Activated CD4-positive, alpha-beta T cell treated with anti-CD3 and anti-CD28 coated beads, Interleukin-2, Interleukin-4, amounts not matched to agents 100 ng/mL and 50 ng/mL, durations not matched to agents 16 hours and 8 hours (primary cell): ENCODE data around the gene TTC24.
"Not testable (repeated sequence)": the region's sequence is repeated elsewhere in the genome, so short reads cannot be mapped to it uniquely, and the experiment has no call there.

Experiments used
- DNase-seq: peaks from one replicate; pipeline ENCODE4 v3.0.0-alpha.2; 2020; ENCODE audit warnings: low spot score

The TTC24 gene

DNA sequence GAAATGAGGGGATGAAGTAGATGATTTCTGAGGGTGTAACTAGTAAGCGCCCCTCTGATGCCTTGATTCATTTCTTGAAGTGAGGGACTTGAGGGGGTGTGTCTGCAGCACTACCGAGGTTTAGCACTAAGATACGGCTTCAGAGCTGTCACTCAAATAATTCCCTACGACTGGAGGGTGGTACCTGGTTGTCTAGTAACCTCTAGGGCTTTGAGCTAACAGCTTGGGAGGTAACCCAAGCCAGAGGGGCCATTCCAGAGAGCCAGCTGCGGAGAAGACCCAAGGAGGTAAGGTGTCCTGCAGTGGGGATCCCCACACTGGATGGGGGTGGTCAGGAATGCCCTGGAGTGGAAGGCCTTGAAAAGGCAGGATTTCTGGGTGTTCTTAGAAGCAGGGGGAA is at the start of gene TTC24:
Gene TTC24 (plus strand): TSS at position 252 of the 400 bp plus-strand sequence. CDS start 1,642 bp downstream, outside the sequence.
- DNase-seq: no peak

DNA sequence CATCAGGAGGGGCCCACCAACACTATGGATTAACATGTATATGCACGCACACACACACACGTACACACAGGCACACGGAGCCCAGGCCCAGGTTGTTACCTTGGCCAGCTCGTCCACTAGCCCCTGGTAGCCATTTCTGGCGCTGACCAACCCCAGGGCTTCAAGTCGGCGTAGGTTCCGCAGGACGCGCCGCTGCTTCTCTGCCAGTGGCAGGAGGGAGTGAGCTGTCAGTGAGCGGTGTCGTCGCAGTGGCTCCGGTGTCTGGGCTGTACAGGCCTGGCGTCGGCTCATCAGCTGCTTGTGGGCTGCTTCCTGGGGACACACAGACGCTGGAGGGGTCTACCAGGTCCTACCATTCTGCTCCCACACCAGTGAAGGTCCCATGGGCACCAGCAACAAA is 49.5 kb upstream of the TTC24 start:
- no peak for DNase-seq

DNA sequence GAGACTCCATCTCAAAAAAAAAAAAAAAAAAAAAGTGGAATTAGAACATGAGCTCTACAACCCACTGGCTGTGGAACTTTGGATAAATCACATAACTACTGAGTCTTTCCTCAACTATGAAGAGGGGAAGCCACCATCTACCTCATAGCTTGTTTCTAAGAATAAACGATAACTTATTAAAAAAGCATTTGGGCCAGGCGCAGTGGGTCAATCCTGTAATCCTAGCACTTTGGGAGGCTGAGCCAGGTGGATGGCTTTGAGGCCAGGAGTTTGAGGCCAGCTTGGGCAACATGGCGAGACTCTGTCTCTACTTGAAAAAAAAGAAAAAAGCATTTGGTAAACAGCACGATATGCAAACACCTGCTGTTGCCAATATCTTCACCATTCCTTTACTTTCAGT is 47.1 kb upstream of the TTC24 start:
- DNase-seq: no peak

DNA sequence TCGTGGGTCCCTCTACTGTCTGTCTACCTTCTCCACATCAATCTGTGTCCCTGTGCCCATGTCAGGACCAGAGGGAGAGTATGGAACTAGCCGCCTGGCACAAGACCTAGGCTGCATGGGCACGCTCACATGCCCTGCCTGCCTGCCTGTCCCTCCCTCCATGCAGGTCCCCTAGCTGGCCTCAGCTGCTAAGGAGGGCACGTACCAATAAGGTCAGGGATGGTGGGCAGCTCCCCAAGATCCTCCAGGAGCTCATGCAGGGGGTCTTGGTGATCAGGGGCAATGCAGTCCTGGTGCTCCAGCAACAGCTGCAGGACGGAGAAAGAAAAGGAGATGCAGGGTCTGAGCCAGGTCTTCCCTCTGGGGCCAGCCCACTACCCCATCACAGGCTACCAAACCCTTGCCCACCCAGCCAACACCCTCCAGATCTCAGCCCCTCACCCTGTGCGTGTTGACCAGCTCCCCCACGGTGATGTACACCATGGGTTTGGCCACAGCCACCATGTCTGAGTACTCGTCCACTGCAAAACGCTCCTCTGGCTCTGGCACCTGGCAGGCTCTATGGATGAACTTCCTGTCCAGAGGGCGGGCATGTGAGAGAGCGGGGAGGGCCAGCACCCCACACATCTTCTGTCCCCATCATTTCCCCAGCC is 45.8 kb upstream of the TTC24 start:
- no peak for DNase-seq

DNA sequence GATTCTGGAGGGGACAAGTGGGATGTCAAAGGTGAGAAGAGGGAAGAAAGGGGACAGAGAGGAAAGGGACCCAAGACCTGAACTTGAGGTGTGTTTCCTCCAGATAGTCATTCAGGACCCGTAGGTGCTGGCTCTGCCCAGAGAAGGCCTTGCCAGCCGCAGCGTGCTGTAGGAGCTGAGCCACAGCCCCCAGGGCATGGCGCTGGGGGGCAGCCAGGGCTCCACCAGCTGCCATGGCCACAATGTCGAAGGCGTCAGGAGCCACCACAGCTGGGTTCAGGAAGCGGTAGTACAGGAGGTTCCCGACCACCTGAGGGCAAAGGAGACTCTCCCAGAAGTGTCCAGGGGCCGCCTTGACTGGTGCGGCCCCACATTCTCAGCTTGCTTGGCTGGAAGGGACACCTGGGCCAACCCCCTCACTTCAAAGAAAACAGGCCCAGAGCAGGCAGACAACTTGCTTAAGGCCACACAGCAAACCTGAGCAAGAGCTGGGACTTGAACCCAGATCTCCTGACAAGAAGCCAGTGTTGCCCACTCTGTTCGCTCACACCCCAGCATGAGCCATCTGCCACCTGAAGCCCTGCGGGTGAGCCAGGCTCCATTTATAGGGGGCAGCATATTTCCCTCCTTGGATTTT is 45.0 kb upstream of the TTC24 start:
- DNase-seq: no peak

DNA sequence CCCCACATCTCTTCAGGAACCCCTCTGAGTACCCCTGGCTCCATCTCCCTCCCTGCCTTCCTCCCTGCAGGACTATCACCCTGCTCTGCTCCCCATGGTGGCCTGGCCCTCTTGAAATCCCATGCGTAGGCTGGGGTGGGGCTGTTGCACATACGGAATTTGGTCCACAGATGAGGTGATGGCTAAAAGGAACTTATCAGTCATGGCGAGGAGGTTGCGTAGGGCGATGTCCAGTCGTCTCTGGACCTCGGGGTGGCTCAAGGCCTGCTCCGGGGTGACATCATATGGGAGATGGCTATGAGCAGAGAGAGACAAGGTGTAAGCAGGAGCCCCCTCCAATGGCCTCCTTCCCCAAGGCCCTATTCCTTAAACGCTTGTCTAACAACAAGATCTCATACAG is 42.5 kb upstream of the TTC24 start:
- DNase-seq: no peak

DNA sequence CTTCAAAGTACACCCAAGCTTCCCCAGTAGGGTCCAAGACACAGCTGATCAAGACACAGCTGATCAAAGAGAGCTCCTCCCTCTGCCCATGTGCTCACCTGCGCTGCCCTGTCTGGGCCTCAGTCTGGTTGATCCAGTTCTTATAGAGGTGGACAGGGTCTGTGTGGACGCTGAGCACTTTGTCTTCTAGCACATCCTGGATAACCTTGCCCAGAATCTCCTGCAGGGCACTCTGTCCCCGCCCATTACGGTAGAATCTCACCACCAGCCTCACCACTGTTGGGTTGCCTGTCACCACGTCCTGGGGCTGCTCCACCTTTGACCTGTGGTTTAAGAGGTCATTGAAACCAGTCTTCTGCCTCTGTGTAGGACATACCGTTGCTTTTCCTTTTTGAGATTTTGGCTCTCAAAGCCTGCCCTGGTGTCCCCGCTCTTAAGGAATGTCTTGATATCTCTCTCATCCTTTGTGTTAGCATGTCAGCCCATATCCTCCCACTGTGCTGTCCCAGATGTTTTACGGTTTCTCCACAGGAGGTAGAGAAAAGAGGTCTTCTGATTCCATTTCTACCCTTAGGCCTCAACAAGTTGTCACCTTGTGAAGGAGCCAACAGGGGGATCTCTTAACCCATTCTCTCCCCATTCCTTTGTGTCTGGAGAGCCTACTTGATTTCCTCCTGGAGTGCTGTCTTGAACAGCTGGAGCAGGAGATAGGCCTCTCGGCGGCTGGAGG is 40.6 kb upstream of the TTC24 start:
- no peak for DNase-seq

DNA sequence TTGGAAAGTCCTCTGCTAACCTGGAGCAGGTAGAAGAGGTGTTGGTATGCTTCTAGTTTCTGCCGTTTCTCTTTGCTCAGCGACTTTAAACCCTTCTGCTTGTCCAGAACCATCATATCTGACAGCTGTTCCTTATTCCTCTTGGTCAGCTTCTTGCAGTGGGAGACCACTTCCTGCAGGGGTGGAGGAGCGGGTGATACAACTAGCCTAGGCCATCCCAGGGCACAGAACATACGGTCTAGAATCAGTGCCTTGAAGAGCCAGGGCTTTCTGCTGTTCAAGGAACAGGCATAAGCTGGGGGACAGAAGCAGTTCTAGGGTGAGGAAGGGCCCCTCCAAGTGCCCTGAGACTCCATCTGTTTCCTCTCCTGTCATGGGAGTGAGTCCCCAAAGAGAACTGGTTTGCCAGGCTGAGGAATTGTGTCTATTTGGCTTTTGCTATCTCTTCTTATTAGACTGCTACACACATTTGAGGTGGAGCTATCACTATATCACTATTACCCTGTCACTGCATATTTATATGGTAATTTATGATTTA is 39.6 kb upstream of the TTC24 start:
- DNase-seq: no peak

- no peak for DNase-seq
These were observed 38.6 kb upstream of the TTC24 start for GRCh38 chr1:156540955-156541354.

GRCh38 chr1:156543066-156543465 is 36.5 kb upstream of the TTC24 start:
- DNase-seq: no peak

GRCh38 chr1:156544592-156545102 is 34.9 kb upstream of the TTC24 start:
- no peak for DNase-seq

DNA sequence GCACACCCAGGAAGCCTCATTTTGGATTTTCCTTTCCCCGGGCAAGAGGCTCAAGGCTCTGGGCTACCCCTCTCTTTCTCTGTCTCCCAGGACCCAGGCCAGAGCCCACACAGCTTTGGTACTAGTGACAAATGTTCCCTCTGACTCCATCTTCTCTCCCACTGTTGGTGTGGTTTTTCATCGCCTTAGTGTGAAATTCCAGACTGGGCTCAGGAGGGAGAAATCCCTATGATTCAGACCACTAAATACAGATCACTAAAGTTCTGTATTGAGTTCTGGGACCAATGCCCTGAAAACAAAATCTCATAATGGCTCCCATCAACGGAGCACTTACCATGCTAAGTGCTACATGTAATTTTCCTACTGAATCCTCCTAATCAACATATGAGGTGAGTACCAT is 33.3 kb upstream of the TTC24 start:
- no peak for DNase-seq

- no peak for DNase-seq
These were observed 32.1 kb upstream of the TTC24 start for GRCh38 chr1:156547434-156547833.

DNA sequence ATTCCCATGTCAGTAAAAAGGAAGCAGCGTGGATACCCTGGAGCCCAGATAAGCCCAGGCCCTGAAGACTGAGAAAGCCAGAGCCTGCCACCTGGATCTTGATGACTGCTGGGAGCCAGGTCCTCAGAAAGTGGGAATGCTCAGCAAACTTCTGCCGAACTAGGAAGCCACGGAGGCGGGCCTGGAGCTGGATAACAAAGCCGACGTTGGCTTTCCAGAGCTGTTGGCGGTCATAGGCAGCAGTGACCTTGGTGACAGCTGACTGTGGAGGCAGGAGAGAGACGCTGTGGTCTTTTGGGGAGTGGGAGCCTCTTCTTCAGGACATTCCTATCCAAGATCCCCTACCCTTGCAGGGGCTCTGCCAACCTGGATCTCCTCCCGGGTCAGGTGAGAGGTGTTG is 31.5 kb upstream of the TTC24 start:
- DNase-seq: no peak

- DNase-seq: no peak
These were observed 30.1 kb upstream of the TTC24 start for GRCh38 chr1:156549390-156549789.

GRCh38 chr1:156549831-156550230 is 29.7 kb upstream of the TTC24 start:
- no peak for DNase-seq

GRCh38 chr1:156550346-156550745 is 29.2 kb upstream of the TTC24 start:
- DNase-seq: no peak

- DNase-seq: no peak
These were observed 28.4 kb upstream of the TTC24 start for GRCh38 chr1:156551066-156551643.

DNA sequence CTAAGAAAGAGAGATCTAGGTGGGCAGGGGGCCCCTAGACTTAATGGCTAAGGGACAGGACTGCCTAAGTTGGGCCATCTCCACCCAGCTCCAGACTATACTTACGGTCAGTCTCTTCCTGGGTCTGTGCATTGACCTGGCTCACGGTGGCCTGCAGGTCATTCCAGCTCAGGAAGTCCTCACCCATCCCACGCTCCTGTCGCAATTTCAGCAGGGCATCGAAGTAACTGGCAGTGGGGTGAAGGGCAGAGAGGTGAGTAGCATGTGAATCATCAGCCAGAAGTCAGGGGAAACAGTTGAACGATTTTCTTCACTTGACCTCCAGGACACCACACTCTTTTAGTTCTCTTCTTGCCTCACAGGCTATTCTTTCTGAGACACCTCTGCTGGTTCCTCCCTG is 27.7 kb upstream of the TTC24 start:
- DNase-seq: no peak

DNA sequence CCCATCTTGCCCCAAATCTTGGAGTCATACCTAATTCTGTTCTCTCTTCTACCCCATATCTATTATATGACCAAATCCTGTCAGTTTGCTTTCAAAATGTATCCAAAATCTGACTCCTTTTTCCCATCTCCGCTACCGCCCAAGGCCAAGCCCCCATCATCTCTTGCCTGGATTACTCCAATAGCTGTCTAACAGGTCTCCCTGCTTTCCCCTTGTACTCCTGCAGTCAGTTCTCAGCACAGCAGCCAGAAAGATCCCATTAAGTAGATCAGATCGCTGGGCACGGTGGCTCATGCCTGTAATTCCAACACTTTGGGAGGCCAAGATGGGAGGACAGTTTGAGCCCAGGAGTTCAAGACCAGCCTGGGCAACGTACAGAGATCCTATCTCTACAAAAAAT is 27.0 kb upstream of the TTC24 start:
- DNase-seq: no peak

DNA sequence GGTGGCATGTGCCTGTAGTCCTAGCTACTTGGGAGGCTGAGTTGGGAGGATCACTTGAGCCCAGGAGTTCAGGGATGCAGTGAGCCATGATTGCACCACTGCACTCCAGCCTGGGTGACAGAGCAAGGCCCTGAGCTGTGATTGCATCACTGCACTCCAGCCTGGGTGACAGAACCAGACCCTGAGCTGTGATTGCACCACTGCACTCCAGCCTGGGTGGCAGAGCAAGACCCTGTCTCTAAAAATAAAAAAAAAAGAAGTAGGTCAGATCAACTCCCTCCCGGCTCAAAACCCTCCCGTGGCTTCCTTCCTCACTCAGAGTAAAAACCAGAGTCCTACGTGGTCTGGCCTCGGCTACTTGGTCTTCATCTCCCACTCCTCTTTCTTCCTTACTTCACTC is 26.6 kb upstream of the TTC24 start:
- not testable (repeated sequence) for DNase-seq

- no peak for DNase-seq
These were observed 25.6 kb upstream of the TTC24 start for GRCh38 chr1:156553860-156554485.
